WI38 (cell line): ENCODE results near the gene CAPN8.

Source experiments
- H3K4me3 ChIP-seq: 2 replicates; pipeline ENCODE4 v1.5.1; 2011; ENCODE audit warnings: low read depth, mild to moderate bottlenecking, control low read depth, low read length
- TF ChIP-seq, protein P1 (sequence below): IDR thresholded peaks from 2 replicates; pipeline ENCODE4 v1.5.1; 2012; ENCODE audit warnings: low read depth, mild to moderate bottlenecking, control low read depth, low read length

The CAPN8 gene

GRCh38 chr1:223711747-223712193, 46.3 kb upstream of the CAPN8 start:
- TF ChIP-seq, protein P1, sequence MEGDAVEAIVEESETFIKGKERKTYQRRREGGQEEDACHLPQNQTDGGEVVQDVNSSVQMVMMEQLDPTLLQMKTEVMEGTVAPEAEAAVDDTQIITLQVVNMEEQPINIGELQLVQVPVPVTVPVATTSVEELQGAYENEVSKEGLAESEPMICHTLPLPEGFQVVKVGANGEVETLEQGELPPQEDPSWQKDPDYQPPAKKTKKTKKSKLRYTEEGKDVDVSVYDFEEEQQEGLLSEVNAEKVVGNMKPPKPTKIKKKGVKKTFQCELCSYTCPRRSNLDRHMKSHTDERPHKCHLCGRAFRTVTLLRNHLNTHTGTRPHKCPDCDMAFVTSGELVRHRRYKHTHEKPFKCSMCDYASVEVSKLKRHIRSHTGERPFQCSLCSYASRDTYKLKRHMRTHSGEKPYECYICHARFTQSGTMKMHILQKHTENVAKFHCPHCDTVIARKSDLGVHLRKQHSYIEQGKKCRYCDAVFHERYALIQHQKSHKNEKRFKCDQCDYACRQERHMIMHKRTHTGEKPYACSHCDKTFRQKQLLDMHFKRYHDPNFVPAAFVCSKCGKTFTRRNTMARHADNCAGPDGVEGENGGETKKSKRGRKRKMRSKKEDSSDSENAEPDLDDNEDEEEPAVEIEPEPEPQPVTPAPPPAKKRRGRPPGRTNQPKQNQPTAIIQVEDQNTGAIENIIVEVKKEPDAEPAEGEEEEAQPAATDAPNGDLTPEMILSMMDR, result no peak
- H3K4me3 ChIP-seq, result peak overlapping the region; percentile 43

- TF ChIP-seq, protein P1, result no peak
- no peak overlapping the region for H3K4me3 ChIP-seq
Measured at GRCh38 chr1:223711173-223711572, 45.7 kb upstream of the CAPN8 start.

DNA sequence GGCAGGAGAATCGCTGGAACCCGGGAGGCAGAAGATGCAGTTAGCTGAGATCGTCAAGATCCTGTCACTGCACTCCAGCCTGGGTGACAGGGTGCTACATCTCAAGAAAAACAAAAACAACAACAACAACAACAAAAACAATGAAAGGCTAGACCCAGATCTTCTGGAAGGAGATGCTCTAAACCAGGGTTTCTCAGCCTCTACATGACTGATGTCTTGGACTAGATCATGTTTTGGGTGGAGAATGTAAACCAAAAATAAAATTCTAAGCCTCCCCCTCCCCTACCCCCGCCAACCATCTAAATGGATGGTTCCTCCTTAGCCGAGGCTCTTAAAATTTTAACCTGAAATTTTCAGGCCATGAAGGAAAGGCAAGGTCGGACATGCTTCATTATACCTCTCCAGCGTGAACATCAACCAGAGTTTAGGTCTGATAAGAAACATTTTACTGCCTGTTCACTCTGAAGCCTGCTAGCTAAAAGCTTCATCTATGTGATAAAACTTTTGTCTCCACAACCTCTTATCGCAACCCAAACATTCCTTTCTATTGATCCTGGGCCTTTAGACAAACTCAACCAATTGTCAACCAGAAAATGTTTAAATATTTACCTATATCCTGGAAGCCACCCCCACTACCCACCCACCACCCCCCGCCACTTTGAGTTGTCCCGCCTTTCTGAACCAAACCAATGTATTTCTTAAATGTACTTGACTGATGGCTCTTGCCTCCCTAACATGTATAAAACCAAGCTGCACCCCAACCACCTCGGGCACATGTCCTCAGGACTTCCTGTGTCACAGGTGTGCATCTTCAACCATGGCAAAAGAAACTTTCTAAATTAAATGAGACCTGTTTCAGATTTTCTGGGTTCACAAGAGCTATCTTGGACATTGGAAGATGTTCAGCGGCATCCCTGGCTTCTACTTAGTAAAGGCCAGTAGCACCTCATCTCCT, 45.0 kb upstream of the CAPN8 start:
- TF ChIP-seq, protein P1, result no peak
- no peak overlapping the region for H3K4me3 ChIP-seq

- H3K4me3 ChIP-seq, result no peak overlapping the region
- TF ChIP-seq, protein P1, result peak; percentile 37; the same call in 1 of the 2 replicates
Measured at GRCh38 chr1:223709598-223709997, 44.1 kb upstream of the CAPN8 start.

- TF ChIP-seq, protein P1, result no peak
- H3K4me3 ChIP-seq, result no peak overlapping the region
Measured at GRCh38 chr1:223708651-223709268, 43.3 kb upstream of the CAPN8 start.

- TF ChIP-seq, protein P1, result no peak
- H3K4me3 ChIP-seq, result peak overlapping the region; percentile 15
Measured at GRCh38 chr1:223708001-223708359, 42.5 kb upstream of the CAPN8 start.
